Measurements from ENCODE around the gene PDE2A.

The PDE2A gene

GRCh38 chr11:72704028-72704782 lies 30.0 kb upstream of the PDE2A start:
- Histone ChIP-seq H3K4me3 (ENCODE audit: insufficient read length, low read depth) (no peak overlapping the region), H3K27me3 (ENCODE audit: insufficient read depth, insufficient read length) (no peaks in the 10 kb centered on the region), H3K9ac (ENCODE audit: insufficient read length, low read depth) (peak overlapping the region; percentile 50), H3K9me3 (ENCODE audit: insufficient read depth, low read length) (no peaks in the 10 kb centered on the region), H3K36me3 (ENCODE audit: insufficient read depth, insufficient read length, low read length) (peaks cover 14% of the 10 kb centered on the region), H3K4me1 (ENCODE audit: insufficient read depth, insufficient read length) (peaks cover 42% of the 10 kb centered on the region)
- DNase-seq (ENCODE audit: low read depth, low spot score) = no peak
- TF ChIP-seq YY1 (IDR thresholded peaks at IDR 0.05; ENCODE audit: insufficient read depth, insufficient read length) (no peak), ZNF274 (IDR thresholded peaks at IDR 0.05; ENCODE audit: low read depth, low read length) (no peak)

DNA sequence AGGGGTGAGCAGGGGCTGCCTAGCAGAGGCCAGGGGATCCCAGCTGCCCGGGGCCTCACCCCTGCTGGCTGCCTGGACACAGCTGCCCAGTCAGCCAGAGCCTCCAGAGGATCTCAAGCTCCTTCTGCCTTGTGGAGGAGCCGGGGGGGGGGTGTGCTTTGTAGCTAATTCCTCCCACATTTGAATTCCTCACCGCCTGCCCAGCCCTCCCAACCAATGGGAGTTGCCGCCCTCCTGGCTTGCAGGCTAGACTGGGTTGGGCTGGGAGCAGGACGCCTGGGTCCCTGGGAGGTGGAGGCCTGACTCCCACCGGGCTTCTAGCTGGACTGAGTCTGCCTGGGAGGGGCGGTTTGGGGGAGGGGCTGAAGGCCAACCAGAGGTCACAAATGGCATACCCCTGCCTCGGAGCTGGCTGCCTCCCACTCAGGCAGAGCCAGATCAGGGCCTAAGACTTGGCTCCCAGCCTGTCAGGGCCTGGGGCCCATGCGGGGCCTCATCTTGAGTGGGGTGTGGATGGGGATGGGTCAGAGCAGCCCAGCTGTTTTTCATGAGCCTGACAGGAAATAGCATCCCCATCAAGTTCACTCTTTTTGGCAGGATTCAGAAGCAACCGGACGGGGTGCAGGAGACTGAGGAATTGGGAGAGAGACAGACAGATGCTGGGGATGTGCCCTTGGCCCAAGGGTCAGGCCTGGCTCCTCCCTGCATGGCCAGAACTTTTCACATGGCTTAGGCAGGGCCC lies 29.2 kb upstream of the PDE2A start:
- peaks cover 20% of the 10 kb centered on the region for H3K36me3 ChIP-seq (ENCODE audit: insufficient read depth, insufficient read length, low read length)
- TF ChIP-seq YY1 (IDR thresholded peaks at IDR 0.05; ENCODE audit: insufficient read depth, insufficient read length) (no peak), SUZ12 (IDR thresholded peaks at IDR 0.05; ENCODE audit: extremely low read depth, insufficient read depth, insufficient read length) (no peak), ZNF274 (IDR thresholded peaks at IDR 0.05; ENCODE audit: low read depth, low read length) (no peak)

GRCh38 chr11:72702577-72703241 lies 28.5 kb upstream of the PDE2A start:
- Histone ChIP-seq H3K27me3 (ENCODE audit: insufficient read depth, insufficient read length) (no peaks in the 10 kb centered on the region), H3K4me3 (ENCODE audit: insufficient read length, low read depth) (no peak overlapping the region), H3K4me1 (ENCODE audit: insufficient read depth, insufficient read length) (peaks cover 42% of the 10 kb centered on the region), H3K36me3 (ENCODE audit: insufficient read depth, insufficient read length, low read length) (peaks cover 27% of the 10 kb centered on the region), H3K9me3 (ENCODE audit: insufficient read depth, low read length) (no peaks in the 10 kb centered on the region), H3K9ac (ENCODE audit: insufficient read length, low read depth) (peak overlapping the region; percentile 57)
- TF ChIP-seq YY1 (IDR thresholded peaks at IDR 0.05; ENCODE audit: insufficient read depth, insufficient read length) (no peak), ZNF274 (IDR thresholded peaks at IDR 0.05; ENCODE audit: low read depth, low read length) (no peak), SUZ12 (IDR thresholded peaks at IDR 0.05; ENCODE audit: extremely low read depth, insufficient read depth, insufficient read length) (no peak)
- no peak for DNase-seq (ENCODE audit: low read depth, low spot score)

More for the DNA sequence above, 29.2 kb upstream of the PDE2A start:
- Histone ChIP-seq H3K9me3 (ENCODE audit: insufficient read depth, low read length) (no peaks in the 10 kb centered on the region), H3K27me3 (ENCODE audit: insufficient read depth, insufficient read length) (no peaks in the 10 kb centered on the region), H3K9ac (ENCODE audit: insufficient read length, low read depth) (peak overlapping the region; percentile 57), H3K4me1 (ENCODE audit: insufficient read depth, insufficient read length) (peaks cover 42% of the 10 kb centered on the region), H3K4me3 (ENCODE audit: insufficient read length, low read depth) (no peak overlapping the region)
- no peak for DNase-seq (ENCODE audit: low read depth, low spot score)

DNA sequence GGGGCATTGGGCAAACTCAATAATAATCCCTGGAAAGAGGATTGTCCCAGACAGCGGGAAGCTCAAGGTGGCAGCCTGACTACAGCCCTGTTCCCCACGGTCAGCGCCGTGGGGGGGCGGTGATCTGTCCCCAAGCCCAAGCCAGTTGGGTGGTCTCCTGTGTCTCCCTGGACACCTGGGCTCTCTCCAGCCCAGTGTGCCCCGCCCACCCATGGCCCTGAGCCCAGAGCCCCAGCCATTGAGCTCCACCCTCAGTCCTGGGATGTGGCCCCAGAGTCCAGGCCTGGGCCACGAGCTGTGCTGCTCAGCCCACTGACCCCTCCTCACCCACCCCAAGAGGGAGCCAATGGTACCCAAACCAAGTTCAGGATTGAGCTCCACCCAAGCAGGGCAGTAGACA lies 27.9 kb upstream of the PDE2A start:
- Histone ChIP-seq H3K4me3 (ENCODE audit: insufficient read length, low read depth) (no peak overlapping the region), H3K9ac (ENCODE audit: insufficient read length, low read depth) (no peak overlapping the region), H3K9me3 (ENCODE audit: insufficient read depth, low read length) (no peaks in the 10 kb centered on the region), H3K27me3 (ENCODE audit: insufficient read depth, insufficient read length) (no peaks in the 10 kb centered on the region), H3K4me1 (ENCODE audit: insufficient read depth, insufficient read length) (peaks cover 41% of the 10 kb centered on the region), H3K36me3 (ENCODE audit: insufficient read depth, insufficient read length, low read length) (peaks cover 33% of the 10 kb centered on the region)
- no peak for DNase-seq (ENCODE audit: low read depth, low spot score)
- TF ChIP-seq ZNF274 (IDR thresholded peaks at IDR 0.05; ENCODE audit: low read depth, low read length) (no peak), SUZ12 (IDR thresholded peaks at IDR 0.05; ENCODE audit: extremely low read depth, insufficient read depth, insufficient read length) (no peak), YY1 (IDR thresholded peaks at IDR 0.05; ENCODE audit: insufficient read depth, insufficient read length) (no peak)

DNA sequence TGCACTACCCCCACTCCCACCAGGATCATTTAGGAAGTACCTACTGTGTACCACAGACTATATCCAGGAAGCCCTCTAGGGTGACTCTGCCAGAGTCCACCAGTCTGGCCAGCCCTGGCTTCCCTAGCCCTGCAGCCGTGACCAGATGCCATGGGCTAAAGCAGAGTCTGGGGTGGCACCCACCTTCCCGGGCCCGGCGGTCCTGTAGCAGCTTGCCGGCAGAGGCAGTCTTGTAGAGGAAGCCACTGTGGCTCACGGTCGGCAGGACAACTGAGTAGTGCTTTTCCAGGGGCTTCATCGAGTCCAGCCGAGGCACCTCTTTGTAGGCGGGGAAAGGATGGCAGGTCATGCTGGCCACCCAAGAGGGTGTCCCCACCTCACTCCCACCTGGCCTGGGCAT lies 27.2 kb upstream of the PDE2A start:
- Histone ChIP-seq H3K9me3 (ENCODE audit: insufficient read depth, low read length) (no peaks in the 10 kb centered on the region), H3K27me3 (ENCODE audit: insufficient read depth, insufficient read length) (no peaks in the 10 kb centered on the region), H3K9ac (ENCODE audit: insufficient read length, low read depth) (no peak overlapping the region), H3K4me1 (ENCODE audit: insufficient read depth, insufficient read length) (peaks cover 35% of the 10 kb centered on the region), H3K4me3 (ENCODE audit: insufficient read length, low read depth) (no peak overlapping the region), H3K36me3 (ENCODE audit: insufficient read depth, insufficient read length, low read length) (peaks cover 37% of the 10 kb centered on the region)
- TF ChIP-seq YY1 (IDR thresholded peaks at IDR 0.05; ENCODE audit: insufficient read depth, insufficient read length) = no peak
- no peak for TF ChIP-seq ZNF274 (IDR thresholded peaks at IDR 0.05; ENCODE audit: low read depth, low read length)
- TF ChIP-seq SUZ12 (IDR thresholded peaks at IDR 0.05; ENCODE audit: extremely low read depth, insufficient read depth, insufficient read length) = no peak
- no peak for DNase-seq (ENCODE audit: low read depth, low spot score)

DNA sequence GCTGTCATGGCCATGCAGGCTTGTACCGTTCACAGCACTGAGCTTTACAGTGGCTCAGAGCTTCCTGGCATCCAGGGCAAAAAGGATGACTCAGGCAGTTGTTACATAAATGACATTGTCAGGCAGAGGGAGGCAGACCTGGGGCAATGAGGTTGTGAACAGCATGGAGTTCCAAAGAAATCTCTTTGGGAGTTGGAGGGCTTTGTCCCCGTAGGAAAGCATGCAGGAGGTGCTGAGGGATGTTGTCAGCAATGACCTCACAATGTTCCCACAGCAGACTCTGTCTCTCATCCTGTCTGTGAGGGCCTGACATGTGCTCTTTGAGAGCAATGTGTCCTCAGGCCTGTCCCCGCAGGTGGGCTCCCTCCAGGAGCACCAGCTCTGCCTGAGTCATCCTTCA lies 25.9 kb upstream of the PDE2A start:
- Histone ChIP-seq H3K36me3 (ENCODE audit: insufficient read depth, insufficient read length, low read length) (peaks cover 49% of the 10 kb centered on the region), H3K4me1 (ENCODE audit: insufficient read depth, insufficient read length) (peaks cover 30% of the 10 kb centered on the region), H3K4me3 (ENCODE audit: insufficient read length, low read depth) (no peak overlapping the region), H3K27me3 (ENCODE audit: insufficient read depth, insufficient read length) (no peaks in the 10 kb centered on the region), H3K9ac (ENCODE audit: insufficient read length, low read depth) (peak overlapping the region; percentile 8), H3K9me3 (ENCODE audit: insufficient read depth, low read length) (no peaks in the 10 kb centered on the region)
- TF ChIP-seq ZNF274 (IDR thresholded peaks at IDR 0.05; ENCODE audit: low read depth, low read length) = no peak
- no peak for TF ChIP-seq SUZ12 (IDR thresholded peaks at IDR 0.05; ENCODE audit: extremely low read depth, insufficient read depth, insufficient read length)
- no peak for TF ChIP-seq YY1 (IDR thresholded peaks at IDR 0.05; ENCODE audit: insufficient read depth, insufficient read length)
- DNase-seq (ENCODE audit: low read depth, low spot score) = no peak

GRCh38 chr11:72697814-72698213 lies 23.6 kb upstream of the PDE2A start:
- H3K4me3 ChIP-seq (ENCODE audit: insufficient read length, low read depth) = no peak overlapping the region
- no peak for TF ChIP-seq YY1 (IDR thresholded peaks at IDR 0.05; ENCODE audit: insufficient read depth, insufficient read length)
- no peak for TF ChIP-seq ZNF274 (IDR thresholded peaks at IDR 0.05; ENCODE audit: low read depth, low read length)
- no peak for TF ChIP-seq SUZ12 (IDR thresholded peaks at IDR 0.05; ENCODE audit: extremely low read depth, insufficient read depth, insufficient read length)
- H3K4me1 ChIP-seq (ENCODE audit: insufficient read depth, insufficient read length) = peaks cover 14% of the 10 kb centered on the region
- peaks cover 72% of the 10 kb centered on the region for H3K36me3 ChIP-seq (ENCODE audit: insufficient read depth, insufficient read length, low read length)
- DNase-seq (ENCODE audit: low read depth, low spot score) = no peak
- H3K9ac ChIP-seq (ENCODE audit: insufficient read length, low read depth) = no peak overlapping the region
- no peaks in the 10 kb centered on the region for H3K9me3 ChIP-seq (ENCODE audit: insufficient read depth, low read length)
- no peaks in the 10 kb centered on the region for H3K27me3 ChIP-seq (ENCODE audit: insufficient read depth, insufficient read length)

Data from NT2/D1 (cell line).